BLaER1 (cell line): ENCODE data around the gene TIGAR.

Experiments
- H3K27ac ChIP-seq: shearing (Covaris generic); formaldehyde crosslinking; 2 replicates; pipeline ENCODE4 v1.8.1; 2022
- H3K27me3 ChIP-seq: shearing (Covaris generic); formaldehyde crosslinking; 2 replicates; pipeline ENCODE4 v1.8.1; 2022
- H3K36me3 ChIP-seq: shearing (Covaris generic); formaldehyde crosslinking; 2 replicates; pipeline ENCODE4 v1.8.1; 2022
- H3K4me1 ChIP-seq: shearing (Covaris generic); formaldehyde crosslinking; 2 replicates; pipeline ENCODE4 v1.8.1; 2022
- H3K4me2 ChIP-seq: shearing (Covaris generic); formaldehyde crosslinking; 2 replicates; pipeline ENCODE4 v1.8.1; 2022
- H3K4me3 ChIP-seq: shearing (Covaris generic); formaldehyde crosslinking; 2 replicates; pipeline ENCODE4 v1.8.1; 2022
- H3K9ac ChIP-seq: shearing (Covaris generic); formaldehyde crosslinking; 2 replicates; pipeline ENCODE4 v1.8.1; 2022
- H3K9me3 ChIP-seq: shearing (Covaris generic); formaldehyde crosslinking; 2 replicates; pipeline ENCODE4 v1.8.1; 2022
- H4K20me1 ChIP-seq: shearing (Covaris generic); formaldehyde crosslinking; 2 replicates; pipeline ENCODE4 v1.8.1; 2022
- Cebpa-rat ChIP-seq: shearing (Covaris generic); IDR thresholded peaks from 2 replicates; pipeline ENCODE4 v1.8.1; 2022

TIGAR gene

GRCh38 chr12:4325966-4326365 lies 5.0 kb downstream of the TIGAR start:
- Histone ChIP-seq H3K4me3 (no peak overlapping the region), H4K20me1 (peaks cover 61% of the 10 kb centered on the region), H3K27me3 (no peaks in the 10 kb centered on the region), H3K36me3 (peaks cover 26% of the 10 kb centered on the region), H3K4me1 (peaks cover 24% of the 10 kb centered on the region), H3K4me2 (no peak overlapping the region), H3K27ac (no peak overlapping the region), H3K9ac (no peak overlapping the region), H3K9me3 (no peaks in the 10 kb centered on the region)
- TF ChIP-seq Cebpa-rat, result no peak

GRCh38 chr12:4327293-4327692 lies 6.3 kb downstream of the TIGAR start:
- H4K20me1 ChIP-seq, result peaks cover 74% of the 10 kb centered on the region
- H3K4me2 ChIP-seq, result no peak overlapping the region
- peaks cover 26% of the 10 kb centered on the region for H3K36me3 ChIP-seq
- no peak overlapping the region for H3K9ac ChIP-seq
- H3K4me1 ChIP-seq, result peaks cover 17% of the 10 kb centered on the region
- no peaks in the 10 kb centered on the region for H3K9me3 ChIP-seq
- no peaks in the 10 kb centered on the region for H3K27me3 ChIP-seq
- no peak overlapping the region for H3K4me3 ChIP-seq
- H3K27ac ChIP-seq, result no peak overlapping the region
- no peak for TF ChIP-seq Cebpa-rat

GRCh38 chr12:4330203-4330602 lies 9.2 kb downstream of the TIGAR start:
- Histone ChIP-seq H3K4me1 (no peaks in the 10 kb centered on the region), H3K36me3 (peaks cover 35% of the 10 kb centered on the region), H3K4me2 (no peak overlapping the region), H3K27ac (no peak overlapping the region), H3K4me3 (no peak overlapping the region), H3K9me3 (no peaks in the 10 kb centered on the region), H3K9ac (no peak overlapping the region), H3K27me3 (no peaks in the 10 kb centered on the region), H4K20me1 (peaks cover 64% of the 10 kb centered on the region)
- no peak for TF ChIP-seq Cebpa-rat

GRCh38 chr12:4331221-4331620 lies 10.2 kb downstream of the TIGAR start:
- Histone ChIP-seq H3K27ac (no peak overlapping the region), H3K4me3 (no peak overlapping the region), H3K27me3 (no peaks in the 10 kb centered on the region), H4K20me1 (peaks cover 54% of the 10 kb centered on the region), H3K9ac (no peak overlapping the region), H3K4me2 (no peak overlapping the region), H3K4me1 (no peaks in the 10 kb centered on the region), H3K36me3 (peaks cover 36% of the 10 kb centered on the region), H3K9me3 (no peaks in the 10 kb centered on the region)
- TF ChIP-seq Cebpa-rat, result no peak

GRCh38 chr12:4331842-4332241 lies 10.8 kb downstream of the TIGAR start:
- Histone ChIP-seq H3K9me3 (no peaks in the 10 kb centered on the region), H3K4me2 (no peak overlapping the region), H3K27me3 (no peaks in the 10 kb centered on the region), H4K20me1 (peaks cover 48% of the 10 kb centered on the region), H3K27ac (no peak overlapping the region), H3K4me3 (no peak overlapping the region), H3K9ac (no peak overlapping the region), H3K4me1 (no peaks in the 10 kb centered on the region), H3K36me3 (peaks cover 42% of the 10 kb centered on the region)
- TF ChIP-seq Cebpa-rat, result no peak

GRCh38 chr12:4346931-4347330 lies 25.9 kb downstream of the TIGAR start:
- no peak overlapping the region for H3K4me2 ChIP-seq
- no peak overlapping the region for H3K9ac ChIP-seq
- H3K36me3 ChIP-seq, result peaks cover 33% of the 10 kb centered on the region
- no peaks in the 10 kb centered on the region for H4K20me1 ChIP-seq
- H3K4me1 ChIP-seq, result no peaks in the 10 kb centered on the region
- no peak overlapping the region for H3K4me3 ChIP-seq
- no peaks in the 10 kb centered on the region for H3K27me3 ChIP-seq
- TF ChIP-seq Cebpa-rat, result no peak
- no peak overlapping the region for H3K27ac ChIP-seq
- H3K9me3 ChIP-seq, result no peaks in the 10 kb centered on the region

GRCh38 chr12:4353785-4354208 lies 32.8 kb downstream of the TIGAR start:
- no peak for TF ChIP-seq Cebpa-rat
- H3K9ac ChIP-seq, result no peak overlapping the region
- H3K4me1 ChIP-seq, result no peaks in the 10 kb centered on the region
- H3K27me3 ChIP-seq, result no peaks in the 10 kb centered on the region
- H3K27ac ChIP-seq, result no peak overlapping the region
- H3K9me3 ChIP-seq, result no peaks in the 10 kb centered on the region
- peaks cover 42% of the 10 kb centered on the region for H3K36me3 ChIP-seq
- no peak overlapping the region for H3K4me2 ChIP-seq
- H4K20me1 ChIP-seq, result no peaks in the 10 kb centered on the region
- H3K4me3 ChIP-seq, result no peak overlapping the region

- Histone ChIP-seq H3K4me3 (no peak overlapping the region), H3K4me2 (no peak overlapping the region), H3K27me3 (no peaks in the 10 kb centered on the region), H3K9me3 (peaks cover 5% of the 10 kb centered on the region; the same call in 1 of the 2 replicates), H4K20me1 (no peaks in the 10 kb centered on the region), H3K4me1 (no peaks in the 10 kb centered on the region), H3K27ac (no peak overlapping the region), H3K9ac (no peak overlapping the region), H3K36me3 (peaks cover 31% of the 10 kb centered on the region)
- no peak for TF ChIP-seq Cebpa-rat
Observed at GRCh38 chr12:4355156-4356040, 34.4 kb downstream of the TIGAR start.

- no peaks in the 10 kb centered on the region for H3K4me1 ChIP-seq
- H3K9ac ChIP-seq, result no peak overlapping the region
- H3K27ac ChIP-seq, result no peak overlapping the region
- H3K36me3 ChIP-seq, result peaks cover 25% of the 10 kb centered on the region
- no peak overlapping the region for H3K4me3 ChIP-seq
- no peaks in the 10 kb centered on the region for H4K20me1 ChIP-seq
- H3K4me2 ChIP-seq, result no peak overlapping the region
- no peak for TF ChIP-seq Cebpa-rat
- H3K9me3 ChIP-seq, result peaks cover 5% of the 10 kb centered on the region; the same call in 1 of the 2 replicates
- no peaks in the 10 kb centered on the region for H3K27me3 ChIP-seq
Observed at GRCh38 chr12:4356041-4356327, 35.0 kb downstream of the TIGAR start.

- H3K4me3 ChIP-seq, result no peak overlapping the region
- H3K36me3 ChIP-seq, result no peaks in the 10 kb centered on the region
- H3K27me3 ChIP-seq, result no peaks in the 10 kb centered on the region
- TF ChIP-seq Cebpa-rat, result no peak
- no peak overlapping the region for H3K9ac ChIP-seq
- H3K9me3 ChIP-seq, result no peaks in the 10 kb centered on the region
- H3K4me1 ChIP-seq, result no peaks in the 10 kb centered on the region
- H3K4me2 ChIP-seq, result no peak overlapping the region
- no peak overlapping the region for H3K27ac ChIP-seq
- H4K20me1 ChIP-seq, result no peaks in the 10 kb centered on the region
Observed at GRCh38 chr12:4366090-4366489, 45.1 kb downstream of the TIGAR start.
